HFFc6 (cell line): ENCODE results near the gene ECI1. TPM values are rescaled to one million over a fixed set of nuclear protein-coding genes. Genes with fewer than 3 reads are reported as not detected.

Source experiments
- DNase-seq: peaks from one replicate; pipeline ENCODE4 v3.0.0-alpha.2; 2018
- H3K27ac Mint-ChIP-seq: 2 replicates; pipeline ENCODE4 v1.8.0; 2020; ENCODE audit warnings: mild to moderate bottlenecking, mixed read lengths
- H3K27me3 Mint-ChIP-seq: 2 replicates; pipeline ENCODE4 v1.8.0; 2021; ENCODE audit warnings: mild to moderate bottlenecking, moderate library complexity, mixed read lengths; ENCODE audit not compliant: insufficient read depth
- H3K36me3 Mint-ChIP-seq: 2 replicates; pipeline ENCODE4 v1.8.0; 2021; ENCODE audit warnings: low read depth, mixed read lengths
- H3K4me1 Mint-ChIP-seq: 2 replicates; pipeline ENCODE4 v1.8.0; 2020; ENCODE audit warnings: low read depth, mixed read lengths
- H3K4me3 Mint-ChIP-seq: 2 replicates; pipeline ENCODE4 v1.8.0; 2020; ENCODE audit warnings: mild to moderate bottlenecking, moderate library complexity, mixed read lengths
- H3K9me3 Mint-ChIP-seq: 2 replicates; pipeline ENCODE4 v1.8.0; 2020; ENCODE audit warnings: mild to moderate bottlenecking, mixed read lengths
- CTCF ChIP-seq: fragments of 200-600 bp; sonication (generic); IDR thresholded peaks from 2 replicates; pipeline ENCODE4 v1.5.0; 2021; ENCODE audit warnings: antibody characterized with exemption, mild to moderate bottlenecking
- total RNA-seq, 6 experiments: library from RNA; stranded (reverse); fragmentation: NEBNext Ultra II Directional; extraction: Animal tissue kit (Norgen Biotek cat#: 25700); gene quantifications; 2 replicates in 1 of 6; 3 replicates in 5 of 6; pipeline ENCODE4 v1.2.3, GENCODE V29; 2021

ECI1 gene
- total RNA-seq, 6 experiments from 2014 or later = 30.3 to 47.8 (median 35.4) TPM

DNA sequence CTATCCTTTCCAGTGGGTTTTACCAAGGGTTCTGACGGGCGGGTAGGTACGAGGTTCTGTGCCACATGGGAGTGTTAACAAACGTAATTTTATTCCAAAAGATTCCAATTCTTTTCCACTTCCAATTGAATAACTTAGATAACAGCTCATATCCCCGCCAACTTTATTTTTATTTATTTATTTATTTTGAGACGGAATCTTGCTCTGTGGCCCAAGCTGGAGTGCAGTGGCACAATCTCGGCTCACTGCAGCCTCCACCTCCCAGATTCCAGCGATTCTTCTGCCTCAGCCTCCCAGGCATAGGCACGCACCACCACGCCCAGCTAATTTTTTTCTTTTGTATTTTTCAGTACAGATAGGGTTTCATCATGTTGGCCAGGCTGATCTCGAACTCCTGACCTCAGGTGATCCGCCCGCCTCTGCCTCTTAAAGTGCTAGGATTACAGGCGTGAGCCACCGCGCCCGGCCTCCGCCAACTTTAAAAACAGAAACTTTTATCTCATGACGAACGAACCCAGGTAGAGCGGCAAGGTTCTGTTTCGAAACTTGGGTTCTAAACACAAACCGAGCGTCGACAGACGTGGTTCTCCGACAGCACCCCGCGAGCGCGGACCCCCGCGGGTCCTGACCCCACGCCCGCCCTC is 613 bp downstream of the ECI1 start:
- no peaks in the 10 kb centered on the region for H3K27me3 Mint-ChIP-seq
- H3K4me3 Mint-ChIP-seq = peak overlapping the region; percentile 97
- no peak for TF ChIP-seq CTCF
- peak overlapping the region; percentile 86 for H3K27ac Mint-ChIP-seq
- H3K4me1 Mint-ChIP-seq = peaks cover 24% of the 10 kb centered on the region
- peak; percentile 26 for DNase-seq
- peaks cover 23% of the 10 kb centered on the region for H3K36me3 Mint-ChIP-seq
- no peaks in the 10 kb centered on the region for H3K9me3 Mint-ChIP-seq

DNA sequence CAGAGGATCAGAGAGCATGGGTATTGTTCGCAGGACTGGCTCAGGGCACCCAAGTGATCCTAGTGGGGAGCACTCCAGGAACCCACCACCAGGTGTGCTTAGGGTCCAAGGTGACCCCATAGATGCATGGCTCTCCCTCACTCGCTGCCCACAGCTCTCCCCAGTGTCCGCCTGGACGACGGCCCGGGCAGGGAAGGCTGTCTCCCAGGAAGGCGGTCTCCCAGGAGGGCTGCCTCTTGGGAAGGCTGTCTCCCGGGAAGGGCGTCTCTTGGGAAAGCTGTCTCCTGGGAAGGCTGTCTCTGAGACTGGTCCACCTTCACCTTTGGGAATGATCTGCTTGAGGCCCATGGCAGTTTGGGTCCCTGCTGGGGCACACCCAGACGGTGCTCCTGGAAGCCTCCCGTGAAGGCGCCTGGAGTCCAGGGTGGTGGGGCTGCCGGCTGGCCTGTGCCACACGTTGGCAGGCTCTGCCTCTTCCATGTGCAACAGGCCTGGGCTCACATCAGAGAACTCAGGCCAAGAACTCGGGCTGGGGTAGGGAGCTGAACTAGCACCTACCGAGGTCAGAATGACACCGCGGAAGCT is 5.0 kb downstream of the ECI1 start:
- DNase-seq = no peak
- peaks cover 14% of the 10 kb centered on the region for H3K36me3 Mint-ChIP-seq
- no peaks in the 10 kb centered on the region for H3K9me3 Mint-ChIP-seq
- H3K4me1 Mint-ChIP-seq = peaks cover 9% of the 10 kb centered on the region; the same call in 1 of the 2 replicates
- H3K4me3 Mint-ChIP-seq = no peak overlapping the region
- no peak for TF ChIP-seq CTCF
- no peaks in the 10 kb centered on the region for H3K27me3 Mint-ChIP-seq
- H3K27ac Mint-ChIP-seq = no peak overlapping the region

GRCh38 chr16:2244926-2245795 is 6.2 kb downstream of the ECI1 start:
- no peaks in the 10 kb centered on the region for H3K27me3 Mint-ChIP-seq
- H3K4me1 Mint-ChIP-seq = peaks cover 3% of the 10 kb centered on the region; the same call in 1 of the 2 replicates
- no peak for TF ChIP-seq CTCF
- H3K36me3 Mint-ChIP-seq = peaks cover 14% of the 10 kb centered on the region
- no peak for DNase-seq
- H3K27ac Mint-ChIP-seq = no peak overlapping the region
- no peaks in the 10 kb centered on the region for H3K9me3 Mint-ChIP-seq
- no peak overlapping the region for H3K4me3 Mint-ChIP-seq

DNA sequence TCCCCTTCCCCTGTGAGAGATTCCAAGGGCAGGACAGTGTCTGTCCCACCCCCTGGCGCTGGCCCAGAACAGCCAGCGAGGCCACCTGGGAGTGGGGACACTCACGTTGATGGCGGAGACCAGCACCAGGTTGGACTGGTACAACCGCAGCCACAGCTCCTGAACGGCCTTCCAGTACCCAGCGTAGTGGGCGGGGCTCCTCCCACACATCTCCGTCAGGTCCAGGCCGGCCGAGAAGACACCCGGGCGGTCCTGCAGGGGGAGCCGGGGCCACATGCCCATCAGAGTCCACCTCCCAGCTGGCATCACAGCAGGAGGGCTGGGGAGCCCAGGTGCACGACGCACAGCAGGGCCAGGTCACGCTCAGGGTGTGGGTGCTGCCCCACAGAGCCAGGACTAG is 7.1 kb downstream of the ECI1 start:
- DNase-seq = no peak
- Mint-ChIP-seq H3K4me1 (no peaks in the 10 kb centered on the region), H3K27me3 (no peaks in the 10 kb centered on the region), H3K4me3 (no peak overlapping the region), H3K36me3 (peaks cover 14% of the 10 kb centered on the region), H3K27ac (no peak overlapping the region), H3K9me3 (no peaks in the 10 kb centered on the region)
- no peak; the same call in 1 of the 2 replicates for TF ChIP-seq CTCF

- DNase-seq = no peak
- Mint-ChIP-seq H3K36me3 (peaks cover 14% of the 10 kb centered on the region), H3K27ac (no peak overlapping the region)
Measured at GRCh38 chr16:2243781-2244180, 7.6 kb downstream of the ECI1 start.

More at GRCh38 chr16:2243781-2244180, 7.6 kb downstream of the ECI1 start:
- TF ChIP-seq CTCF = no peak
- H3K4me3 Mint-ChIP-seq = no peak overlapping the region
- H3K4me1 Mint-ChIP-seq = no peaks in the 10 kb centered on the region
- H3K9me3 Mint-ChIP-seq = no peaks in the 10 kb centered on the region
- no peaks in the 10 kb centered on the region for H3K27me3 Mint-ChIP-seq
